Type B pancreatic cell (in vitro differentiated cells): ENCODE data around the gene MCTP1. TPM values are rescaled to one million over a fixed set of nuclear protein-coding genes. Genes with fewer than 3 reads are reported as not detected.
"Not testable (repeated sequence)": the region's sequence is repeated elsewhere in the genome, so short reads cannot be mapped to it uniquely, and the experiment has no call there.

Experiments used
- DNase-seq: peaks from one replicate; pipeline ENCODE4 v3.0.0; 2021; ENCODE audit warnings: mixed read lengths; ENCODE audit not compliant: unreplicated experiment; ENCODE audit errors: extremely low spot score
- H3K27ac Mint-ChIP-seq: 2 replicates; pipeline ENCODE4 v1.8.0; 2021; ENCODE audit warnings: mild to moderate bottlenecking, mixed read lengths
- H3K27me3 Mint-ChIP-seq: 2 replicates; pipeline ENCODE4 v1.8.0; 2021; ENCODE audit warnings: mixed read lengths
- H3K36me3 Mint-ChIP-seq: 2 replicates; pipeline ENCODE4 v1.8.0; 2021; ENCODE audit warnings: mixed read lengths
- H3K4me1 Mint-ChIP-seq: one replicate; pipeline ENCODE4 v1.8.0; 2021; ENCODE audit warnings: mixed read lengths; ENCODE audit not compliant: unreplicated experiment
- H3K4me3 Mint-ChIP-seq: 2 replicates; pipeline ENCODE4 v1.8.0; 2021; ENCODE audit warnings: mild to moderate bottlenecking, mixed read lengths
- H3K9me3 Mint-ChIP-seq: 2 replicates; pipeline ENCODE4 v1.8.0; 2021; ENCODE audit warnings: mixed read lengths
- CTCF ChIP-seq: fragments of 200-600 bp; sonication (generic); conservative IDR thresholded peaks from 2 replicates; pipeline ENCODE4 v1.5.0; 2021; ENCODE audit warnings: antibody characterized with exemption, mild to moderate bottlenecking
- total RNA-seq: library from RNA; stranded (reverse); gene quantifications from 2 replicates; pipeline ENCODE4 v1.2.1, GENCODE V29; 2021; ENCODE audit warnings: low replicate concordance

Gene MCTP1
- total RNA-seq, 1 donor from 2014 or later, result 4.6 TPM

DNA sequence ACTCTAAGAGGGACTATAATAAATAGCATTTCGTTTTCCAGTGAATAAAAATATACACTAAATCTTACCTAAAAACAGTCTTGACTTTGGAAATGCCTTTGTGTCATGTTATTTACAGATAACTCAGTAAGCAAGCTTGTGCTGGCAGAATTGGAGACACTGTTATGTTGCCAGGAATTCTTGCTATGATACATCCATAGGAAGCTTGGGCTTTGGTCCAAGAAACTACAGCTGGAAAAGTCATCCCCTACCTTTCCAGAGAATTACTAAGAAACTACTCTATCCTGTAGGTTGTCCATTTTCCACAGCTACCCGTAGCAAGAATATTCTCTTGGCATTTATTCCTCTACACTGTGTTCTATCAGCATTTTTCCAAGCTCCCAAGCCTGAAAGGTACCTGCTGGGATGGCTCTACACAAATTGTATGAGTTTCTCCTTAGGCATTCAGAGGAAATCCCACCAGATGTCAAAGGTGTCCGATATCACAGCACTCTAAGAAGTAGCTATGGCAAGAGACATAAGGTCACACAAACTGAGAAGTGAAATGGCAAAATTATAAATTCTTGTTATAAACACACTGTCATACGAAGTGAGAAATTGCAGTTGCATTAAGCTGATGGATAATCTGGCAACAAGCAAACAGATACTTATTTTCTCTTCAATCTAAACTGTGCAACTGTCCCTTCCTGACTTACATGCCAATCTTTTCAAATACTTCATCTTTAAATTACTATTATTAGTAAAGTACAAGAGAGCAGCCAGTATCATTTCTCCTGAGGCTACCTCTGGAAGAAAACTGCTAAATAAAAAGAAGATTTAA, 68.5 kb downstream of the MCTP1 start:
- H3K27ac Mint-ChIP-seq, result no peak overlapping the region
- no peaks in the 10 kb centered on the region for H3K36me3 Mint-ChIP-seq
- no peak for TF ChIP-seq CTCF
- peaks cover 4% of the 10 kb centered on the region for H3K4me1 Mint-ChIP-seq
- no peak overlapping the region for H3K4me3 Mint-ChIP-seq
- no peaks in the 10 kb centered on the region for H3K9me3 Mint-ChIP-seq
- H3K27me3 Mint-ChIP-seq, result no peaks in the 10 kb centered on the region
- DNase-seq, result no peak

GRCh38 chr5:95207811-95208210, 77.1 kb downstream of the MCTP1 start:
- not testable (repeated sequence) for DNase-seq, H3K36me3 Mint-ChIP-seq, H3K27ac Mint-ChIP-seq, H3K4me3 Mint-ChIP-seq, H3K27me3 Mint-ChIP-seq, H3K9me3 Mint-ChIP-seq, H3K4me1 Mint-ChIP-seq

- DNase-seq, result no peak
- Mint-ChIP-seq H3K27ac (no peak overlapping the region), H3K36me3 (no peaks in the 10 kb centered on the region), H3K4me3 (no peak overlapping the region), H3K4me1 (no peaks in the 10 kb centered on the region), H3K27me3 (no peaks in the 10 kb centered on the region), H3K9me3 (no peaks in the 10 kb centered on the region)
- no peak for TF ChIP-seq CTCF
Measured at GRCh38 chr5:95194856-95195255, 90.0 kb downstream of the MCTP1 start.

DNA sequence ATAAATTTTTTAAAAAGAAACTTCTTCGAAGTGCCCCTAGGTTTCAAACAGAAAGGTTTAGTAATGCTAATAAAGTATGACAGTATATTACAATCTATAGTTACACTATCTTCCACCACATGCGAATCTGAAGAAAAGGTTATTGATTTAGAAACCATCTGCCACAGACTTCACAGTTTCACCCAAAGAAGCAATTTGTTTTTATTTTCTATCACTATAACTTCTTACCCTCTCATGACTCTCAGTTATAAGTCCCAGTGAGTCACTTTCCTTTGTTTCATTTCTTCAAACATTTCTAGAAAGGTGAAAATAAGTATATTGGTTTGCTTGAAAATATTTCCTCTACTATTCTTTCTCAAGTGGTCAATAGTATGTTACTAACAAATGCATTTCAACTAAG, 93.6 kb downstream of the MCTP1 start:
- TF ChIP-seq CTCF, result no peak
- Mint-ChIP-seq H3K36me3 (no peaks in the 10 kb centered on the region), H3K9me3 (no peaks in the 10 kb centered on the region), H3K27ac (no peak overlapping the region), H3K4me1 (no peaks in the 10 kb centered on the region), H3K4me3 (no peak overlapping the region), H3K27me3 (no peaks in the 10 kb centered on the region)
- DNase-seq, result no peak

DNA sequence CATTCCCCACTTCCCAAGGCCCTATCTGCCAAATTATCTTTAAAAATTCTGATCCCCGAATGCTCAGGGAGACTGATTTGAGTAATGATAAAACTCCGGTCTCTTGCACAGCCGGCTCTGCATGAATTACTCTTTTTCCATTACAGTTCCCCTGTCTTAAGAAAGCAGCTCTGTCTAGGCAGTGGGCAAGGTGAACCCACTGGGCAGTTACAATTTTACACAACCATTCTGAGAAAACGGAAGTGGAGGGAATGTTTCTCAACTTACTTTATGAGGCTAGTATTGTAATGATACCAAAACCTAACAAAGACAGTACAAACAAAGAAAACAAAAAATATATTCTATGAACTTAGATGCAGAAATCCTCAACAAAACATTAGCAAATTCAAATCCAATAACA, 100.0 kb downstream of the MCTP1 start:
- Mint-ChIP-seq H3K27me3 (no peaks in the 10 kb centered on the region), H3K36me3 (no peaks in the 10 kb centered on the region), H3K27ac (peak overlapping the region; percentile 64), H3K9me3 (peaks cover 5% of the 10 kb centered on the region), H3K4me1 (peaks cover 6% of the 10 kb centered on the region), H3K4me3 (peak overlapping the region; percentile 53)
- TF ChIP-seq CTCF, result no peak
- DNase-seq, result no peak

DNA sequence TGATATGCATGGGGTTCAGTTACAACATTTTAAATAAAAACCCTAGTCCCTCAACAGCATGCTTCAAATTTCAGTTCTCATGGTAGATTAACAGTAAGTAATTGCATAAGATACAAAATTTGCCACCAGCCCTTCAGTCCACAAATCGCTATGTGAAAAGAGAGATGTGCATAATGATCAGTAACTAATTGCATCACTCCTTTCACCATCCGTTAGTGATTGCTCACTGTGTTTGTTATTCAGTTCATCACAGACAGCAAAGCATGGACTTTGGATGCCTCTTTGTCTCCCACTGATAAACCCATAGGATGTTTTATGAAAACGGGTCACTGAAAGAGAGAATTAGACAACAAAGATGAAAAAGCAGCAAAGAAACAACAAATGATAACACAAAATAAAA, 103.2 kb downstream of the MCTP1 start:
- no peak overlapping the region for H3K4me3 Mint-ChIP-seq
- TF ChIP-seq CTCF, result no peak
- no peaks in the 10 kb centered on the region for H3K27me3 Mint-ChIP-seq
- DNase-seq, result no peak
- H3K36me3 Mint-ChIP-seq, result peaks cover 3% of the 10 kb centered on the region
- peaks cover 12% of the 10 kb centered on the region for H3K9me3 Mint-ChIP-seq
- H3K27ac Mint-ChIP-seq, result no peak overlapping the region
- H3K4me1 Mint-ChIP-seq, result peaks cover 18% of the 10 kb centered on the region
